Measurements from ENCODE around the gene NR2E3. TPM values are rescaled to one million over a fixed set of nuclear protein-coding genes. Genes with fewer than 3 reads are reported as not detected.

Gene NR2E3
- total and polyA plus RNA-seq, 7 donors, result 0.14 to 5.4 (median 0.47) TPM; not detected in 4

GRCh38 chr15:71807691-71808091, 2.7 kb upstream of the NR2E3 start:
- no peaks in the 10 kb centered on the region for H3K9me3 ChIP-seq
- H3K36me3 ChIP-seq, result no peaks in the 10 kb centered on the region
- H3K27me3 ChIP-seq, result peaks cover 0 to 5% (median 0%) of the 10 kb centered on the region in 3 donors
- TF ChIP-seq, protein P1, sequence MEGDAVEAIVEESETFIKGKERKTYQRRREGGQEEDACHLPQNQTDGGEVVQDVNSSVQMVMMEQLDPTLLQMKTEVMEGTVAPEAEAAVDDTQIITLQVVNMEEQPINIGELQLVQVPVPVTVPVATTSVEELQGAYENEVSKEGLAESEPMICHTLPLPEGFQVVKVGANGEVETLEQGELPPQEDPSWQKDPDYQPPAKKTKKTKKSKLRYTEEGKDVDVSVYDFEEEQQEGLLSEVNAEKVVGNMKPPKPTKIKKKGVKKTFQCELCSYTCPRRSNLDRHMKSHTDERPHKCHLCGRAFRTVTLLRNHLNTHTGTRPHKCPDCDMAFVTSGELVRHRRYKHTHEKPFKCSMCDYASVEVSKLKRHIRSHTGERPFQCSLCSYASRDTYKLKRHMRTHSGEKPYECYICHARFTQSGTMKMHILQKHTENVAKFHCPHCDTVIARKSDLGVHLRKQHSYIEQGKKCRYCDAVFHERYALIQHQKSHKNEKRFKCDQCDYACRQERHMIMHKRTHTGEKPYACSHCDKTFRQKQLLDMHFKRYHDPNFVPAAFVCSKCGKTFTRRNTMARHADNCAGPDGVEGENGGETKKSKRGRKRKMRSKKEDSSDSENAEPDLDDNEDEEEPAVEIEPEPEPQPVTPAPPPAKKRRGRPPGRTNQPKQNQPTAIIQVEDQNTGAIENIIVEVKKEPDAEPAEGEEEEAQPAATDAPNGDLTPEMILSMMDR (IDR thresholded peaks at IDR 0.05), result no peak
- TF ChIP-seq POLR2AphosphoS5 (IDR thresholded peaks at IDR 0.05) (no peak), POLR2A (IDR thresholded peaks at IDR 0.05) (no peak), EP300 (IDR thresholded peaks at IDR 0.05) (no peak)
- no peak for DNase-seq
- no peak overlapping the region for H3K27ac ChIP-seq
- H3K4me3 ChIP-seq, result no peak overlapping the region
- 78 to 83% methylated on average over 4 of the region's 4 CpGs for WGBS, 2 donors
- no peaks in the 10 kb centered on the region for H3K4me1 ChIP-seq
- intact Hi-C loops (cut with DNase I), result no loop called here

- Histone ChIP-seq H3K4me3 (no peak overlapping the region), H3K9me3 (no peaks in the 10 kb centered on the region), H3K4me1 (no peaks in the 10 kb centered on the region), H3K27ac (no peak overlapping the region), H3K36me3 (no peaks in the 10 kb centered on the region), H3K27me3 (peaks cover 0 to 5% (median 0%) of the 10 kb centered on the region in 3 donors)
- 86 to 89% methylated on average over 18 of the region's 18 CpGs for WGBS, 2 donors
- DNase-seq, result no peak
- intact Hi-C loops (cut with DNase I), result no loop called here
- TF ChIP-seq EP300 (IDR thresholded peaks at IDR 0.05) (no peak), POLR2A (IDR thresholded peaks at IDR 0.05) (no peak), POLR2AphosphoS5 (IDR thresholded peaks at IDR 0.05) (no peak)
- TF ChIP-seq, protein P1 (IDR thresholded peaks at IDR 0.05), result no peak
Measured at GRCh38 chr15:71808311-71809020, 1.9 kb upstream of the NR2E3 start.

DNA sequence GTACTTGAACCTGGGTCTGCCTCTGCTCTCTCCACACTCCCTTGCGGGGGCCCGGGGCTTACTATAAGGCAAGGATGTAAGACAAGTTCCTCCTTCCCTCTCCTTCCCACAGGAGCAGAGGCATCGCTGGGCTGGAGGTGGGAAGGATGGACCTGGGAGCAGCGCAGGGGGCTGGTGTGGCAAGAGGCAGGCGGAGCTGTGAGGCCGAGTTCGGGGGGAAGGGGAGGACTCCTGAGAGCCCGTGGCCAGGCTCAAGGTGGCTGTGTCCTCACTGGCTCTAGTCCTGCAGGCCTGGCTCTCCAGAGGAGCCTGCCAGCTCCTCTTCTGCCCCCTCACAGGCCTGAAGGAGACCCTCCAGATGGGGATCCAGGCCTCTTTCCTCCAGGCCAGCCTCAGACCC, 1.0 kb upstream of the NR2E3 start:
- Histone ChIP-seq H3K36me3 (no peaks in the 10 kb centered on the region), H3K27ac (no peak overlapping the region), H3K4me1 (no peaks in the 10 kb centered on the region), H3K4me3 (no peak overlapping the region), H3K9me3 (no peaks in the 10 kb centered on the region), H3K27me3 (peaks cover 0 to 5% (median 0%) of the 10 kb centered on the region in 3 donors)
- 87 to 88% methylated on average over 8 of the region's 8 CpGs for WGBS, 2 donors
- DNase-seq, result no peak
- TF ChIP-seq EP300 (IDR thresholded peaks at IDR 0.05) (no peak), POLR2AphosphoS5 (IDR thresholded peaks at IDR 0.05) (no peak), POLR2A (IDR thresholded peaks at IDR 0.05) (no peak)
- TF ChIP-seq, protein P1 (IDR thresholded peaks at IDR 0.05), result no peak
- intact Hi-C loops (cut with DNase I), result no loop called here

- no peak overlapping the region for H3K27ac ChIP-seq
- H3K27me3 ChIP-seq, result peaks cover 0 to 5% (median 0%) of the 10 kb centered on the region in 3 donors
- no peak for DNase-seq
- TF ChIP-seq EP300 (IDR thresholded peaks at IDR 0.05) (no peak), POLR2A (IDR thresholded peaks at IDR 0.05) (no peak), POLR2AphosphoS5 (IDR thresholded peaks at IDR 0.05) (no peak)
- TF ChIP-seq, protein P1 (IDR thresholded peaks at IDR 0.05), result no peak
- no peaks in the 10 kb centered on the region for H3K9me3 ChIP-seq
- no peak overlapping the region for H3K4me3 ChIP-seq
- H3K36me3 ChIP-seq, result no peaks in the 10 kb centered on the region
- intact Hi-C loops (cut with DNase I), result no loop called here
- WGBS, 2 donors, result 91 to 94% methylated on average over 27 of the region's 27 CpGs
- no peaks in the 10 kb centered on the region for H3K4me1 ChIP-seq
Measured at GRCh38 chr15:71811036-71811736, 832 bp downstream of the NR2E3 start.

Data from sigmoid colon (tissue), 7 donors.